ENCODE measurements around the gene FXYD7. TPM values are rescaled to one million over a fixed set of nuclear protein-coding genes. Genes with fewer than 3 reads are reported as not detected.
"Not testable (repeated sequence)": the region's sequence is repeated elsewhere in the genome, so short reads cannot be mapped to it uniquely, and the experiment has no call there.

FXYD7 gene
- total RNA-seq, result 1 to 10 TPM; 4.5 to 5.0 TPM

- Mint-ChIP-seq H3K4me1 (peaks cover 42% of the 10 kb centered on the region), H3K36me3 (ENCODE audit: low read depth) (peaks cover 8% of the 10 kb centered on the region), H3K27me3 (peaks cover 10% of the 10 kb centered on the region), H3K4me3 (peak within 1 kb of the TSS; percentile 68), H3K9me3 (no peaks in the 10 kb centered on the region), H3K27ac (peak within 1 kb of the TSS; percentile 65)
- DNase-seq, result no peak
- ChIA-PET CTCF (interaction anchor here (0.5 to 3.5 kb wide), 9 partner anchors 10 to 372 kb away, joined by 3 to 33 read pairs (median 3); partner anchors contain the start of gene FXYD5), POLR2A (no interaction called here)
These were observed at the start of gene FXYD7 for GRCh38 chr19:35143231-35143715. Gene FXYD7, plus strand, starts transcription at chr19:35143255. Its CDS starts 79 bp downstream, at chr19:35143334.

GRCh38 chr19:35093430-35093829 is 49.6 kb upstream of the FXYD7 start:
- Mint-ChIP-seq H3K36me3 (ENCODE audit: low read depth) (no peaks in the 10 kb centered on the region), H3K27ac (no peak overlapping the region), H3K4me3 (no peak overlapping the region), H3K9me3 (no peaks in the 10 kb centered on the region), H3K4me1 (peaks cover 3% of the 10 kb centered on the region), H3K27me3 (peaks cover 7% of the 10 kb centered on the region)
- ChIA-PET POLR2A (no interaction called here), CTCF (interaction anchor here (1.6 kb wide), 1 partner anchor 18 kb away, joined by 3 read pairs; no protein-coding TSS in a partner anchor)
- no peak for DNase-seq

GRCh38 chr19:35093941-35094647 is 49.0 kb upstream of the FXYD7 start:
- no peaks in the 10 kb centered on the region for H3K9me3 Mint-ChIP-seq
- no peak overlapping the region for H3K4me3 Mint-ChIP-seq
- ChIA-PET POLR2A (no interaction called here), CTCF (interaction anchor here (1.6 kb wide), 1 partner anchor 17 kb away, joined by 3 read pairs; no protein-coding TSS in a partner anchor)
- H3K27me3 Mint-ChIP-seq, result peaks cover 7% of the 10 kb centered on the region
- DNase-seq, result no peak
- H3K4me1 Mint-ChIP-seq, result peaks cover 3% of the 10 kb centered on the region
- H3K27ac Mint-ChIP-seq, result no peak overlapping the region
- no peaks in the 10 kb centered on the region for H3K36me3 Mint-ChIP-seq (ENCODE audit: low read depth)

GRCh38 chr19:35094656-35095055 is 48.4 kb upstream of the FXYD7 start:
- ChIA-PET POLR2A (no interaction called here), CTCF (no interaction called here)
- no peak for DNase-seq
- Mint-ChIP-seq H3K9me3 (no peaks in the 10 kb centered on the region), H3K27ac (no peak overlapping the region), H3K4me3 (no peak overlapping the region), H3K36me3 (ENCODE audit: low read depth) (no peaks in the 10 kb centered on the region), H3K4me1 (peaks cover 3% of the 10 kb centered on the region), H3K27me3 (peaks cover 7% of the 10 kb centered on the region)

GRCh38 chr19:35095667-35096368 is 47.2 kb upstream of the FXYD7 start:
- no peaks in the 10 kb centered on the region for H3K4me1 Mint-ChIP-seq
- H3K9me3 Mint-ChIP-seq, result no peaks in the 10 kb centered on the region
- CTCF ChIA-PET, result interaction anchor here (0.7 kb wide), 1 partner anchor 22 kb away, joined by 3 read pairs; no protein-coding TSS in a partner anchor

GRCh38 chr19:35098413-35099049 is 44.5 kb upstream of the FXYD7 start:
- Mint-ChIP-seq H3K36me3 (ENCODE audit: low read depth) (no peaks in the 10 kb centered on the region), H3K4me3 (no peak overlapping the region), H3K27ac (no peak overlapping the region), H3K4me1 (no peaks in the 10 kb centered on the region), H3K9me3 (no peaks in the 10 kb centered on the region), H3K27me3 (no peaks in the 10 kb centered on the region)
- POLR2A ChIA-PET, result no interaction called here
- CTCF ChIA-PET, result interaction anchor here (0.6 to 1.0 kb wide), 3 partner anchors 30 to 248 kb away, joined by 3 to 5 read pairs (median 4); no protein-coding TSS in a partner anchor
- no peak for DNase-seq

More at GRCh38 chr19:35095667-35096368, 47.2 kb upstream of the FXYD7 start:
- Mint-ChIP-seq H3K36me3 (ENCODE audit: low read depth) (no peaks in the 10 kb centered on the region), H3K27ac (no peak overlapping the region), H3K4me3 (no peak overlapping the region), H3K27me3 (no peaks in the 10 kb centered on the region)
- no peak for DNase-seq
- POLR2A ChIA-PET, result no interaction called here

- Mint-ChIP-seq H3K9me3 (no peaks in the 10 kb centered on the region), H3K27me3 (no peaks in the 10 kb centered on the region), H3K4me1 (no peaks in the 10 kb centered on the region), H3K27ac (no peak overlapping the region), H3K4me3 (no peak overlapping the region), H3K36me3 (ENCODE audit: low read depth) (no peaks in the 10 kb centered on the region)
- POLR2A ChIA-PET, result no interaction called here
- CTCF ChIA-PET, result no interaction called here
- no peak for DNase-seq
These were observed 43.7 kb upstream of the FXYD7 start for GRCh38 chr19:35099155-35099896.

GRCh38 chr19:35099897-35100275 is 43.2 kb upstream of the FXYD7 start:
- Mint-ChIP-seq H3K9me3 (no peaks in the 10 kb centered on the region), H3K4me3 (no peak overlapping the region), H3K27me3 (no peaks in the 10 kb centered on the region), H3K27ac (no peak overlapping the region), H3K36me3 (ENCODE audit: low read depth) (no peaks in the 10 kb centered on the region), H3K4me1 (no peaks in the 10 kb centered on the region)
- ChIA-PET POLR2A (no interaction called here), CTCF (no interaction called here)
- no peak for DNase-seq

GRCh38 chr19:35100588-35101533 is 42.2 kb upstream of the FXYD7 start:
- H3K36me3 Mint-ChIP-seq (ENCODE audit: low read depth), result no peaks in the 10 kb centered on the region
- CTCF ChIA-PET, result interaction anchor here (0.6 to 1.2 kb wide), 2 partner anchors 12 to 828 kb away, joined by 3 read pairs; no protein-coding TSS in a partner anchor
- H3K4me3 Mint-ChIP-seq, result no peak overlapping the region
- DNase-seq, result no peak
- no peak overlapping the region for H3K27ac Mint-ChIP-seq
- no peaks in the 10 kb centered on the region for H3K27me3 Mint-ChIP-seq
- no peaks in the 10 kb centered on the region for H3K9me3 Mint-ChIP-seq
- H3K4me1 Mint-ChIP-seq, result no peaks in the 10 kb centered on the region
- POLR2A ChIA-PET, result no interaction called here

GRCh38 chr19:35101949-35102348 is 41.1 kb upstream of the FXYD7 start:
- H3K9me3 Mint-ChIP-seq; POLR2A ChIA-PET; H3K27me3 Mint-ChIP-seq; H3K27ac Mint-ChIP-seq; DNase-seq; H3K36me3 Mint-ChIP-seq (ENCODE audit: low read depth); H3K4me3 Mint-ChIP-seq; H3K4me1 Mint-ChIP-seq: not testable (repeated sequence)
- CTCF ChIA-PET, result interaction anchor here (0.6 kb wide), 1 partner anchor 54 kb away, joined by 3 read pairs; no protein-coding TSS in a partner anchor

GRCh38 chr19:35103614-35104013 is 39.4 kb upstream of the FXYD7 start:
- POLR2A ChIA-PET; H3K4me3 Mint-ChIP-seq; H3K27ac Mint-ChIP-seq; H3K9me3 Mint-ChIP-seq; H3K27me3 Mint-ChIP-seq; CTCF ChIA-PET; H3K36me3 Mint-ChIP-seq (ENCODE audit: low read depth); H3K4me1 Mint-ChIP-seq; DNase-seq: not testable (repeated sequence)

- H3K36me3 Mint-ChIP-seq (ENCODE audit: low read depth), result no peaks in the 10 kb centered on the region
- no peaks in the 10 kb centered on the region for H3K4me1 Mint-ChIP-seq
- CTCF ChIA-PET, result no interaction called here
- peaks cover 1% of the 10 kb centered on the region for H3K27me3 Mint-ChIP-seq
- no peak overlapping the region for H3K27ac Mint-ChIP-seq
- no peak overlapping the region for H3K4me3 Mint-ChIP-seq
- no peak for DNase-seq
- POLR2A ChIA-PET, result no interaction called here
- H3K9me3 Mint-ChIP-seq, result peaks cover 5% of the 10 kb centered on the region
These were observed 38.7 kb upstream of the FXYD7 start for GRCh38 chr19:35104361-35104760.

Data from activated CD4-positive, alpha-beta T cell treated with anti-CD3 and anti-CD28 coated beads, Interleukin-2, amount 10 ng/mL, durations not matched to agents 7 days and 5 days (primary cell).